Mesenchymal stem cell (in vitro differentiated cells and primary cell): ENCODE data around the gene TTYH1.

Experiments used
- DNase-seq: peaks from one replicate; pipeline ENCODE4 v3.0.0-alpha.2; 2013
- H2AFZ ChIP-seq: one replicate; pipeline ENCODE4 v1.6.1; 2013; ENCODE audit warnings: low read depth, mild to moderate bottlenecking, control low read depth, inconsistent platforms, low read length, moderate library complexity
- H2AK5ac ChIP-seq: 2 replicates; pipeline ENCODE4 v1.6.1; 2013; ENCODE audit warnings: low read length, moderate library complexity, mild to moderate bottlenecking, inconsistent platforms; ENCODE audit not compliant: severe bottlenecking
- H2BK120ac ChIP-seq: one replicate; pipeline ENCODE4 v1.6.1; 2013; ENCODE audit warnings: low read depth, mild to moderate bottlenecking, inconsistent platforms, low read length, moderate library complexity
- H2BK12ac ChIP-seq, 2 experiments: one replicate each; pipeline ENCODE4 v1.6.1; 2013; ENCODE audit warnings: inconsistent platforms in 2 of 2, low read length in 2 of 2, mild to moderate bottlenecking in 2 of 2, moderate library complexity in 2 of 2, control low read depth in 1 of 2
- H2BK15ac ChIP-seq: one replicate; pipeline ENCODE4 v1.6.1; 2013; ENCODE audit warnings: mild to moderate bottlenecking, low read depth, inconsistent platforms; ENCODE audit not compliant: poor library complexity, severe bottlenecking
- H2BK5ac ChIP-seq: 2 replicates; pipeline ENCODE4 v1.6.1; 2013; ENCODE audit warnings: low read depth, mild to moderate bottlenecking, low read length, control low read depth, inconsistent platforms; ENCODE audit not compliant: poor library complexity, severe bottlenecking
- H3K14ac ChIP-seq, 2 experiments: one replicate each; pipeline ENCODE4 v1.6.1; 2013; ENCODE audit warnings: inconsistent platforms in 2 of 2, low read length in 2 of 2, control low read depth in 1 of 2, mild to moderate bottlenecking in 1 of 2, moderate library complexity in 1 of 2
- H3K18ac ChIP-seq, 2 experiments: one replicate each; pipeline ENCODE4 v1.6.1; 2013; ENCODE audit warnings: inconsistent platforms in 2 of 2, low read length in 2 of 2, control low read depth in 1 of 2, low read depth in 1 of 2, mild to moderate bottlenecking in 1 of 2
- H3K23ac ChIP-seq, 2 experiments: one replicate each; pipeline ENCODE4 v1.6.1; 2013; ENCODE audit warnings: inconsistent platforms in 2 of 2, low read length in 2 of 2, mild to moderate bottlenecking in 2 of 2, moderate library complexity in 2 of 2, control low read depth in 1 of 2
- H3K27ac ChIP-seq: 2 replicates; pipeline ENCODE4 v1.5.1; 2013; ENCODE audit warnings: mild to moderate bottlenecking, moderate library complexity, low read length, control low read depth, inconsistent platforms; ENCODE audit not compliant: poor library complexity, severe bottlenecking
- H3K27me3 ChIP-seq, 2 experiments: 2 replicates each; pipeline versions ENCODE4 v1.6.1 to v1.7.0; 2013; ENCODE audit warnings: low read length in 2 of 2, mild to moderate bottlenecking in 2 of 2, moderate library complexity in 2 of 2, control low read depth in 1 of 2, inconsistent platforms in 1 of 2; ENCODE audit not compliant: control insufficient read depth in 1 of 2, insufficient read depth in 1 of 2
- H3K36me3 ChIP-seq, 2 experiments: 2 replicates each; pipeline versions ENCODE4 v1.6.1 to v1.7.0; 2013; ENCODE audit warnings: low read length in 2 of 2, control low read depth in 1 of 2, inconsistent platforms in 1 of 2, low read depth in 1 of 2, mild to moderate bottlenecking in 1 of 2; ENCODE audit not compliant: insufficient read depth in 2 of 2, control insufficient read depth in 1 of 2
- H3K4ac ChIP-seq, 2 experiments: one replicate each; pipeline ENCODE4 v1.6.1; 2013; ENCODE audit warnings: inconsistent platforms in 2 of 2, low read length in 2 of 2, mild to moderate bottlenecking in 2 of 2, moderate library complexity in 2 of 2, control low read depth in 1 of 2, low read depth in 1 of 2
- H3K4me1 ChIP-seq: 2 replicates; pipeline ENCODE4 v1.6.1; 2013; ENCODE audit warnings: low read depth, low read length, control low read depth; ENCODE audit not compliant: control insufficient read depth, insufficient read depth
- H3K4me2 ChIP-seq: 2 replicates; pipeline ENCODE4 v1.6.1; 2013; ENCODE audit warnings: low read length, mild to moderate bottlenecking, inconsistent platforms; ENCODE audit not compliant: poor library complexity, severe bottlenecking
- H3K4me3 ChIP-seq, 2 experiments: 2 replicates each; pipeline versions ENCODE4 v1.5.1 to v1.7.0; 2013; ENCODE audit warnings: low read length in 2 of 2, mild to moderate bottlenecking in 2 of 2, control low read depth in 1 of 2, low read depth in 1 of 2; ENCODE audit not compliant: insufficient read depth in 1 of 2
- H3K79me1 ChIP-seq: replicated peaks from 2 replicates; pipeline ENCODE4 v1.6.1; 2013; ENCODE audit warnings: mild to moderate bottlenecking, control low read depth, low read length, inconsistent platforms; ENCODE audit not compliant: poor library complexity, severe bottlenecking
- H3K9ac ChIP-seq: 2 replicates; pipeline ENCODE4 v1.7.0; 2013; ENCODE audit warnings: mild to moderate bottlenecking, low read length, moderate library complexity
- H3K9me3 ChIP-seq: 2 replicates; pipeline ENCODE4 v1.7.0; 2013; ENCODE audit warnings: mild to moderate bottlenecking, low read length; ENCODE audit not compliant: control insufficient read depth
- H4K8ac ChIP-seq: one replicate; pipeline ENCODE4 v1.6.1; 2013; ENCODE audit warnings: inconsistent platforms, mild to moderate bottlenecking, low read length, moderate library complexity
- H4K91ac ChIP-seq: one replicate; pipeline ENCODE4 v1.6.1; 2013; ENCODE audit warnings: mild to moderate bottlenecking, low read length, inconsistent platforms
- WGBS: methylation state at CpG from one replicate; pipeline ENCODE4 v1.1.7; 2013; ENCODE audit warnings: mixed read lengths; 5-methylcytosine and 5-hydroxymethylcytosine counted together

The TTYH1 gene

DNA sequence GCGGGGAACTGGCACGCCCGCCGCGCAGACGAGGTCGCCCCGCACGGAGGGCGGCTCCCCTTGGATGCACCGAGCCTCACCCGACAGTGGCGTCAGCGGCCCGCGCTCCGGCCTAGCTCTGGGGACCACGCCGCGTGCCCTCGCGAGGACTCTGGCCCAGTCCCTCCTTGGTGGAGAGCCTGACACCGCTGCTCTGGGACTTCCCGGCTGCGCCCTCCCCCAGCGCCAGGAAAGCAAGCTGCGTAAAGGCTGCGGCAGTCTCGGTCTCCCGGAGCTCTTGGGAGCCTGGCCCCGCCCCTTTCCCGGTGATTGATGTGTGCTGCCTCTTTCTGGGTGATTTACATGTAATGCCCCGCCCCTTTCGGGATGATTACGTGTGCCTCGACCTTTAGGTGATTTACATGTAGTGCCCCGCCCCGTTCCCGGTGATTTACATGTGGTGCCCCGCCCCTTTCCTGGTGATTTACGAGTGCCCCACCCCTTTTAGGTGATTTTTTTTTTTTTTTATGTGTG, 48.3 kb downstream of the TTYH1 start, which contains the start of gene LENG9:
Gene LENG9, minus strand, starts transcription at position 248 of the 513 bp plus-strand sequence. CDS start 252 bp downstream, outside the sequence.
- H3K18ac ChIP-seq, result peak within 1 kb of the TSS; percentile 99 to 100
- H3K27me3 ChIP-seq, result no peaks in the 10 kb centered on the region
- peaks cover 47% of the 10 kb centered on the region for H3K4me1 ChIP-seq
- peak; percentile 100 for DNase-seq
- H2BK120ac ChIP-seq, result peak within 1 kb of the TSS; percentile 93
- H2BK5ac ChIP-seq, result peak within 1 kb of the TSS; percentile 94
- peak within 1 kb of the TSS; percentile 87 for H3K9ac ChIP-seq
- peaks cover 5% of the 10 kb centered on the region for H3K79me1 ChIP-seq
- H3K4ac ChIP-seq, result peak within 1 kb of the TSS; percentile 99
- peak within 1 kb of the TSS; percentile 98 for H3K27ac ChIP-seq
- peak within 1 kb of the TSS; percentile 100 for H4K91ac ChIP-seq
- peak within 1 kb of the TSS in 1 of 2 experiments; percentile 100 for H3K23ac ChIP-seq
- peak within 1 kb of the TSS; percentile 72 to 79 for H2BK12ac ChIP-seq
- H3K4me2 ChIP-seq, result peak within 1 kb of the TSS; percentile 94
- H4K8ac ChIP-seq, result peak within 1 kb of the TSS; percentile 98
- H2AFZ ChIP-seq, result peak within 1 kb of the TSS; percentile 46
- H2BK15ac ChIP-seq, result peak within 1 kb of the TSS; percentile 93
- peak within 1 kb of the TSS; percentile 8 to 100 for H3K14ac ChIP-seq
- H2AK5ac ChIP-seq, result peak within 1 kb of the TSS; percentile 74
- WGBS, result 1% methylated on average over 41 of the region's 41 CpGs
- H3K9me3 ChIP-seq, result no peaks in the 10 kb centered on the region
- peak within 1 kb of the TSS; percentile 70 to 80 for H3K4me3 ChIP-seq
- peaks cover 36 to 50% of the 10 kb centered on the region in 2 experiments for H3K36me3 ChIP-seq

DNA sequence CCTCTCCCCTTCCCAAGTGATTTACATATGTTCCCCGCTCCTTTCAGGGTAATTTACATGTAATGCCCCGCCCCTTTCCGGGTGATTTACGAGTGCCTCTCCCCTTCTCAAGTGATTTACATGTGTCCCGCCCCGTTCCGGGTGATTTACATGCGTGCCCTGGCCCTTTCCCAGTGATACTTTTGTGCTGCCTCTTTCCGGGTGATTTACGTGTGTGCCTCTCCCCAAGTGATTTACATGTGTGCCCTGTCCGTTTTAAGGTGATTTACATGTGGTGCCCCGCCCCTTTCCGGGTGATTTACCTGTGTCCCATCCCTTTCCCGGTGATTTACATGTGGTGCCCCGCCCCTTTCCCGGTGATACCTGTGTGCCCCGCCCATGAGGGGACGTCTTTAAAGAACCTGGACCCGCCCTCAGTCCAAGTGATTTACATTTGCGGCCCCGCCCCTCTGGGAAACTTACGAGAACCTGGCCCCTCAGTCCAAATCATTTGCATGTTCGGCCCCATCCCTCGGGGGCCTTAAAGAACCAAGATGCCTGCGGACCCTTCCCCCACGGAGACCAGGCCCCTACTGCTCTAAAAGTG, 48.9 kb downstream of the TTYH1 start:
- Histone ChIP-seq H3K27me3 (no peaks in the 10 kb centered on the region), H3K9me3 (no peaks in the 10 kb centered on the region), H2BK12ac (no peak overlapping the region), H3K4me2 (peak overlapping the region; percentile 94), H3K27ac (peak overlapping the region; percentile 98), H2BK15ac (no peak overlapping the region), H3K4ac (peak overlapping the region; percentile 64 to 66), H4K91ac (no peak overlapping the region), H2AFZ (peak overlapping the region; percentile 31), H3K4me1 (peaks cover 42% of the 10 kb centered on the region), H3K9ac (peak overlapping the region; percentile 63), H2BK5ac (peak overlapping the region; percentile 94), H3K23ac (no peak overlapping the region), H2AK5ac (no peak overlapping the region), H3K79me1 (peaks cover 4% of the 10 kb centered on the region), H3K4me3 (peak overlapping the region; percentile 60 to 80), H2BK120ac (no peak overlapping the region), H4K8ac (peak overlapping the region; percentile 4), H3K18ac (peak overlapping the region; percentile 64 to 89), H3K14ac (no peak overlapping the region), H3K36me3 (peaks cover 30 to 45% of the 10 kb centered on the region in 2 experiments)
- peak; percentile 92 for DNase-seq
- 1% methylated on average over 26 of the region's 26 CpGs for WGBS

DNA sequence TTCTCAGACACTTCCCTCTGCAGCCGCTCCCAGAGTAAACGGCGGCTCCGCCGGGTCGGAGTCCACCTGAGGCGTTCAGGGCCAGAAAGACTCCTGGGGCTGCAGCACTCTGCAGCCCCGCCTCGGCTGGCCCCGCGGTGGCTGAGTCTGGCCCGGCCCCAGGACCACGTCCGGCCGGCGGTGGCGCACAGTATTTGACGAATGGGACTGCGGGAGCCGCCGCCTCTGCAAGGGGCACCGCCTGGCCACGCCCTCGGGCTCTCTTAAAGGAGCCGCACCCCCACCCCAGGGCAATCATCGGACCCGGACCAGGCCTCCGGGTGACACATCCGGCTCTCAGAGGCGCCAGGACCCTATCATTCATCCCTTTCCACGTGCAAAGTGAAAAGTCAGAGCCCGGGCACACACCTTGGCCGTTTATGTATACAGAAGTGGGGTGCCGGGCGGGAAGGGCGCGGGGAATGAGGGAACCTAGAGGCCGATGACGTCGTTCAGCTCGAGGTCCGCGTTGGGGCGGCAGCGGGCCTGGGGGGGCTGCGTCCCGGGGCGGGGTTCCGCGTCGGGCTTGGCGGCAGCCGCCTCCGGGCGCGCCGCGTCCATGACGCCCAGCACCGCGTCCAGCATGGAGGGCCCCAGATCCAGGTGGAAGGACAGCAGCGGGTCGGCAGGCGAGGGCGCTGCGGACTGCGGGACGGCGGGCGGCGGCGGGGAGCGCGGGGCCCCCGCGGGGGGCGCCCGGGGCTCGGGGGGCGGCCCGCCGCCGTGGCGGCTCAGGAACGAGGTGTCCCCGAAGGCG, 49.6 kb downstream of the TTYH1 start:
- Histone ChIP-seq H4K91ac (peak overlapping the region; percentile 85), H3K9ac (peak overlapping the region; percentile 63), H3K23ac (no peak overlapping the region), H3K79me1 (peaks cover 4% of the 10 kb centered on the region), H2BK5ac (peak overlapping the region; percentile 94), H3K4me1 (peaks cover 35% of the 10 kb centered on the region), H2BK12ac (peak overlapping the region in 1 of 2 experiments; percentile 85), H3K27ac (peak overlapping the region; percentile 98), H3K4ac (peak overlapping the region; percentile 66 to 71), H3K36me3 (peaks cover 24 to 38% of the 10 kb centered on the region in 2 experiments), H2BK15ac (peak overlapping the region; percentile 93), H3K14ac (no peak overlapping the region), H4K8ac (peak overlapping the region; percentile 88), H2AFZ (peak overlapping the region; percentile 76), H3K4me3 (peak overlapping the region; percentile 60 to 80), H3K18ac (peak overlapping the region; percentile 55 to 92), H3K9me3 (no peaks in the 10 kb centered on the region), H3K4me2 (peak overlapping the region; percentile 94), H2AK5ac (no peak overlapping the region), H2BK120ac (peak overlapping the region; percentile 58), H3K27me3 (peaks cover 0 to 5% of the 10 kb centered on the region in 2 experiments)
- WGBS, result 20% methylated on average over 71 of the region's 87 CpGs
- peak; percentile 90 for DNase-seq
